ENCODE results near the gene CAB39L. TPM values are rescaled to one million over a fixed set of nuclear protein-coding genes. Genes with fewer than 3 reads are reported as not detected.

The CAB39L gene
- total RNA-seq, 1 donor from 2014 or later: 8.8 TPM

DNA sequence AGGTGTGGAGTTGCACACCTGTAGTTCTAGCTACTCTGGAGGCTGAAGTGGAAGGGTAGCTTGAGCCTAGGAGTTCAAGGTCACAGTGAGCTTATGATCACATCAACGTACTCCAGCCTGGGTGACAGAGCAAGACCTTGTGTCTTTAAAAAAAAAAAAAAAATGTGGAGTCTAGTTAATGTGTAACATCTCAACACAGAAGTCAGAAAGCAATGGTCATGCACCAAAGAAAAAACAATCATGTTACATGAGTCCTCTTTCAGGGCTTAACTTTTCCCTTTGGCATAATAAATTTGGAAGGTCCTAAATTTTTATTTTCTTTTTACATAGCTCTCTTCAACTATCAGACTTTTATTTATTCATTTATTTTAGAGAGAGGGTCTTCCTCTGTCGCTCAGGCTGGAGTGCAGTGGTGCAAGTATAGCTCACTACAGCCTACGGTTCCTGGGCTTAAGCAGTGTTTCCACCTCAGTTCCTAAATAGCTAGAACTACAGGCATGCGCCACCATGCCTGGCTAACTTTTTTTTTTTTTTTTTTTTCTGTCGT lies 22.5 kb upstream of the CAB39L start:
- Mint-ChIP-seq H3K27me3 (no peaks in the 10 kb centered on the region), H3K9me3 (ENCODE audit: low read depth) (peaks cover 12% of the 10 kb centered on the region), H3K36me3 (ENCODE audit: insufficient read depth) (peaks cover 34% of the 10 kb centered on the region), H3K4me1 (ENCODE audit: low read depth) (peaks cover 6% of the 10 kb centered on the region), H3K4me3 (ENCODE audit: low read depth) (no peak overlapping the region), H3K27ac (peak overlapping the region; percentile 94)
- no peak for DNase-seq (ENCODE audit: low spot score, unreplicated experiment)
- no peak for TF ChIP-seq CTCF (IDR thresholded peaks at IDR 0.05; ENCODE audit: unreplicated experiment)

GRCh38 chr13:49464621-49465325 lies 20.9 kb upstream of the CAB39L start:
- no peak overlapping the region for H3K4me3 Mint-ChIP-seq (ENCODE audit: low read depth)
- H3K9me3 Mint-ChIP-seq (ENCODE audit: low read depth): peaks cover 12% of the 10 kb centered on the region
- H3K27me3 Mint-ChIP-seq: no peaks in the 10 kb centered on the region
- DNase-seq (ENCODE audit: low spot score, unreplicated experiment): no peak
- H3K4me1 Mint-ChIP-seq (ENCODE audit: low read depth): peaks cover 6% of the 10 kb centered on the region
- no peak for TF ChIP-seq CTCF (IDR thresholded peaks at IDR 0.05; ENCODE audit: unreplicated experiment)
- H3K27ac Mint-ChIP-seq: no peak overlapping the region
- peaks cover 36% of the 10 kb centered on the region for H3K36me3 Mint-ChIP-seq (ENCODE audit: insufficient read depth)

DNA sequence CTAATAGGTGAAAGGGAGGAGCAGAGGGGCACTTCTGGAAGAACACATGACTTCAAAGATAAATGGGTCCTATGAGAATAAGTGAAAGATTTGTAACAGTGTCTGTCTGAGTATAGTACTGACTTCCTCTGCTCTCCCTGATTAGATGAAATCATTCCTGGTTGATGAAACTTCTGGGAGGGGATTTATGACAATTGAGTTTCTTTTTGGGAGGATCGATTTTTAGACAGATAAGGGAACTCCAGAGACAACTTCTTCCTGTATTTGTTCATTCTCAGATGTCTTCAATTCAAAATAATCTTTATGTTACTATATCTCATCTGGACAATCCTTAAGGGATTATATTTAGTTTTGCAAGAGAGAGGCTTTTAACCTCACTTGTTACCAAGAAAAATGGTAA lies 20.2 kb upstream of the CAB39L start:
- no peak for TF ChIP-seq CTCF (IDR thresholded peaks at IDR 0.05; ENCODE audit: unreplicated experiment)
- Mint-ChIP-seq H3K36me3 (ENCODE audit: insufficient read depth) (peaks cover 36% of the 10 kb centered on the region), H3K27ac (no peak overlapping the region), H3K9me3 (ENCODE audit: low read depth) (peaks cover 12% of the 10 kb centered on the region), H3K4me1 (ENCODE audit: low read depth) (peaks cover 6% of the 10 kb centered on the region), H3K27me3 (no peaks in the 10 kb centered on the region), H3K4me3 (ENCODE audit: low read depth) (no peak overlapping the region)
- no peak for DNase-seq (ENCODE audit: low spot score, unreplicated experiment)

DNA sequence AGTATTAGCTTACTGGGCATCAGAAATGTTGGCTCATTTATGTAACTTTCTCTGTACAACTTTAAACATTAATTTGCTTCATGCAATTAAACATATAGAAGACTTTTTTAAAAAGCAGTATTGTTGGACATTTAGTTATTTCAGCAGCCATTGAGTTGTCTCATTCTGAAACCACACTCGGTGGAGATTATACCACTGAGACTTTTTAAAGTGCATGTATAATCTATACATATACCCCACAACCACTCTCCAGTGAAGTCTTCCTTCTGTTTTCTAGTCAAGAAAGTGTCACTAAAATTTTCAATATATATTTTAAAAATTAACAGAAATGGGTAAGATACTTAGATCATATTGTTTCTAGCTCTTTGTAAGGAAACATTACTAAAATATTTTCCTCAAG lies 15.7 kb upstream of the CAB39L start:
- Mint-ChIP-seq H3K27ac (no peak overlapping the region), H3K36me3 (ENCODE audit: insufficient read depth) (peaks cover 34% of the 10 kb centered on the region), H3K27me3 (no peaks in the 10 kb centered on the region), H3K4me3 (ENCODE audit: low read depth) (no peak overlapping the region), H3K4me1 (ENCODE audit: low read depth) (no peaks in the 10 kb centered on the region), H3K9me3 (ENCODE audit: low read depth) (peaks cover 12% of the 10 kb centered on the region)
- DNase-seq (ENCODE audit: low spot score, unreplicated experiment): no peak
- no peak for TF ChIP-seq CTCF (IDR thresholded peaks at IDR 0.05; ENCODE audit: unreplicated experiment)

GRCh38 chr13:49457221-49457620 lies 13.4 kb upstream of the CAB39L start:
- Mint-ChIP-seq H3K27ac (no peak overlapping the region), H3K4me1 (ENCODE audit: low read depth) (no peaks in the 10 kb centered on the region), H3K9me3 (ENCODE audit: low read depth) (peaks cover 2% of the 10 kb centered on the region), H3K4me3 (ENCODE audit: low read depth) (no peak overlapping the region), H3K27me3 (no peaks in the 10 kb centered on the region), H3K36me3 (ENCODE audit: insufficient read depth) (peaks cover 13% of the 10 kb centered on the region)
- no peak for TF ChIP-seq CTCF (IDR thresholded peaks at IDR 0.05; ENCODE audit: unreplicated experiment)
- no peak for DNase-seq (ENCODE audit: low spot score, unreplicated experiment)

All from progenitor cell of endocrine pancreas (in vitro differentiated cells).